Liver (tissue), 9 donors: ENCODE data around the gene NAE1. TPM values are rescaled to one million over a fixed set of nuclear protein-coding genes. Genes with fewer than 3 reads are reported as not detected.

Experiments
- DNase-seq: peaks from one replicate; pipeline ENCODE4 v3.0.0-alpha.2; 2017; ENCODE audit warnings: low spot score
- H3K27ac ChIP-seq, 2 donors: one replicate each; pipeline ENCODE4 v1.7.0; 2013; ENCODE audit warnings: inconsistent platforms in 2 of 2, low read length in 2 of 2, control low read depth in 1 of 2, low read depth in 1 of 2, mild to moderate bottlenecking in 1 of 2
- H3K27me3 ChIP-seq, 4 donors: one replicate each; pipeline versions ENCODE4 v1.6.1 to v1.7.0; 2013; ENCODE audit warnings: low read length in 3 of 4, inconsistent platforms in 1 of 4, mild to moderate bottlenecking in 1 of 4, moderate library complexity in 1 of 4; ENCODE audit not compliant: control insufficient read depth in 4 of 4, insufficient read depth in 4 of 4
- H3K36me3 ChIP-seq, 4 donors: one replicate each; pipeline versions ENCODE4 v1.6.1 to v1.7.0; 2013; ENCODE audit warnings: low read length in 3 of 4, mild to moderate bottlenecking in 3 of 4, low read depth in 1 of 4, moderate library complexity in 1 of 4; ENCODE audit not compliant: control insufficient read depth in 4 of 4, insufficient read depth in 3 of 4
- H3K4me1 ChIP-seq, 4 donors: one replicate each; pipeline versions ENCODE4 v1.6.1 to v1.7.0; 2013; ENCODE audit warnings: low read length in 3 of 4, mild to moderate bottlenecking in 3 of 4, moderate library complexity in 1 of 4; ENCODE audit not compliant: control insufficient read depth in 4 of 4, insufficient read depth in 4 of 4
- H3K4me3 ChIP-seq, 3 donors: one replicate each; pipeline versions ENCODE4 v1.6.1 to v1.7.0; 2013; ENCODE audit warnings: low read length in 3 of 3, control low read depth in 1 of 3, low read depth in 1 of 3, mild to moderate bottlenecking in 1 of 3
- H3K9ac ChIP-seq, 2 donors: one replicate each; pipeline ENCODE4 v1.7.0; 2013; ENCODE audit warnings: low read length in 2 of 2, mild to moderate bottlenecking in 2 of 2, moderate library complexity in 2 of 2, control low read depth in 1 of 2, low read depth in 1 of 2
- H3K9me3 ChIP-seq, 4 donors: one replicate each; pipeline versions ENCODE4 v1.6.1 to v1.7.0; 2013; ENCODE audit warnings: low read length in 3 of 4; ENCODE audit not compliant: control insufficient read depth in 4 of 4
- EGR1 ChIP-seq, 2 donors: IDR thresholded peaks; 2 replicates each; pipeline ENCODE4 v1.6.1; 2016 to 2018; ENCODE audit warnings: antibody characterized with exemption in 2 of 2, low read depth in 2 of 2
- FOXA1 ChIP-seq: IDR thresholded peaks from 2 replicates; pipeline ENCODE4 v1.6.1; 2016; ENCODE audit warnings: antibody characterized with exemption
- FOXA2 ChIP-seq: IDR thresholded peaks from 2 replicates; pipeline ENCODE4 v1.6.1; 2016; ENCODE audit warnings: antibody characterized with exemption
- GABPA ChIP-seq, 2 donors: IDR thresholded peaks in 1 of 2; conservative IDR thresholded peaks in 1 of 2; 2 replicates each; pipeline ENCODE4 v1.6.1; 2016; ENCODE audit warnings: antibody characterized with exemption in 2 of 2, mild to moderate bottlenecking in 1 of 2, moderate library complexity in 1 of 2
- HNF4A ChIP-seq, 2 donors: conservative IDR thresholded peaks; 2 replicates each; pipeline ENCODE4 v1.6.1; 2016; ENCODE audit warnings: antibody characterized with exemption in 2 of 2, mild to moderate bottlenecking in 2 of 2
- HNF4G ChIP-seq: IDR thresholded peaks from 2 replicates; pipeline ENCODE4 v1.6.1; 2016; ENCODE audit warnings: antibody characterized with exemption
- JUND ChIP-seq, 2 donors: IDR thresholded peaks; 2 replicates each; pipeline ENCODE4 v1.6.1; 2016; ENCODE audit warnings: antibody characterized with exemption in 2 of 2
- NR2F2 ChIP-seq: IDR thresholded peaks from 2 replicates; pipeline ENCODE4 v1.6.1; 2016; ENCODE audit warnings: antibody characterized with exemption
- RAD21 ChIP-seq, 2 donors: IDR thresholded peaks; 2 replicates each; pipeline ENCODE4 v1.6.1; 2016; ENCODE audit warnings: antibody characterized with exemption in 2 of 2, mild to moderate bottlenecking in 2 of 2
- RXRA ChIP-seq, 2 donors: IDR thresholded peaks; 2 replicates each; pipeline ENCODE4 v1.6.1; 2017 to 2018; ENCODE audit warnings: antibody characterized with exemption in 2 of 2, mild to moderate bottlenecking in 1 of 2
- SP1 ChIP-seq: IDR thresholded peaks from 2 replicates; pipeline ENCODE4 v1.6.1; 2018; ENCODE audit warnings: antibody characterized with exemption, mild to moderate bottlenecking
- TAF1 ChIP-seq: conservative IDR thresholded peaks from 2 replicates; pipeline ENCODE4 v1.6.1; 2016; ENCODE audit warnings: antibody characterized with exemption, mild to moderate bottlenecking
- YY1 ChIP-seq: IDR thresholded peaks from 2 replicates; pipeline ENCODE4 v1.6.1; 2016; ENCODE audit warnings: antibody characterized with exemption, mild to moderate bottlenecking
- WGBS: extraction: QIAGEN DNeasy Blood & Tissue Kit; methylation state at CpG from one replicate; pipeline ENCODE4 v1.1.7; 2013; 5-methylcytosine and 5-hydroxymethylcytosine counted together
- polyA plus RNA-seq, 2 donors: library from polyadenylated mRNA; stranded (reverse) in 1 of 2; unstranded in 1 of 2; fragments of 200-250 nt in 1 of 2; fragments of >200 nt in 1 of 2; fragmentation: Nextera tagmentation in 1 of 2; extraction: Ambion mirVana in 1 of 2; gene quantifications; one replicate each; pipeline versions ENCODE4 v1.2.1 to v1.2.3, GENCODE V29; 2013 to 2015
- total RNA-seq, 2 donors: library from RNA; depleted of rRNA; stranded (reverse); fragments of >200 nt; gene quantifications; one replicate each; pipeline ENCODE4 v1.2.3, GENCODE V29; 2014
- TF ChIP-seq, protein P1 (sequence below): IDR thresholded peaks from 2 replicates; pipeline ENCODE4 v1.6.1; 2016; ENCODE audit warnings: antibody characterized with exemption
- TF ChIP-seq, protein P2 (sequence below): IDR thresholded peaks from 2 replicates; pipeline ENCODE4 v1.6.1; 2016; ENCODE audit warnings: antibody characterized with exemption
- TF ChIP-seq, protein P3 (sequence below): IDR thresholded peaks from 2 replicates; pipeline ENCODE4 v1.6.1; 2016; ENCODE audit warnings: antibody characterized with exemption, mild to moderate bottlenecking
- TF ChIP-seq, protein P4 (sequence below): fragments of 150-350 bp; IDR thresholded peaks from 2 replicates; pipeline ENCODE4 v1.5.1; 2017; ENCODE audit warnings: improper control_type of control experiment, low read depth, low read length; ENCODE audit not compliant: missing input control
- TF ChIP-seq, protein P5 (sequence below): IDR thresholded peaks from 2 replicates; pipeline ENCODE4 v1.6.1; 2016; ENCODE audit warnings: antibody characterized with exemption
- donor health status: healthy.
- donor health status: healthy.
- donor health status: healthy.
- donor health status: healthy.
- donor health status: healthy.

NAE1 gene
- total and polyA plus RNA-seq, 4 donors, result 12.3 to 26.4 (median 23.9) TPM

DNA sequence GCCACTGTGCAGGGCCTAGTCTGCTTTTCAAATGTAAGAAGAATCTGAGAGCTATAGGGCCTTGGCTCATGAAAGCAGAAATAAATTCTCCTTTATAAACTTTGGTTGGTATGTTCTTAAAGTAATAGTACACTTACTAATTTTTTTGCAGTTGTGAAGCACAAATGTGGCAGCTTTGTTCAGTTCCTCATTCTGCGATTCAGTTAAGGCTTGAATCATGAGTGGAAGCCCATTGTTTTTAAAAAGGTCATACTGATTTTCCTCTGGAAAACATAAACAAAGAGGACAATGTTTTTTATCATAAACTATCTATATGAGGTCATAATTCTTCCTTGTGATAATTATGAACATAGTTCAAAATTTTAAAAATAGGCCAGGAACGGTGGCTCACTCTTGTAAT, 55.8 kb downstream of the NAE1 start:
- Histone ChIP-seq H3K36me3 (no peaks in the 10 kb centered on the region), H3K4me3 (no peak overlapping the region), H3K4me1 (no peaks in the 10 kb centered on the region), H3K27me3 (no peaks in the 10 kb centered on the region), H3K27ac (no peak overlapping the region), H3K9me3 (no peaks in the 10 kb centered on the region), H3K9ac (no peak overlapping the region)
- DNase-seq, result no peak
- TF ChIP-seq YY1 (no peak), FOXA1 (no peak), GABPA (IDR thresholded peaks at IDR 0.05 in 1 of 2, conservative IDR thresholded peaks at IDR 0.05 in 1 of 2) (no peak), EGR1 (IDR thresholded peaks at IDR 0.05; ENCODE audit: low read depth in 2 of 2) (no peak), JUND (IDR thresholded peaks at IDR 0.05) (no peak), HNF4A (conservative IDR thresholded peaks at IDR 0.05) (no peak), FOXA2 (no peak), RAD21 (IDR thresholded peaks at IDR 0.05) (no peak), TAF1 (no peak), RXRA (IDR thresholded peaks at IDR 0.05) (no peak), HNF4G (no peak), NR2F2 (no peak), SP1 (no peak)
- TF ChIP-seq, protein P1, sequence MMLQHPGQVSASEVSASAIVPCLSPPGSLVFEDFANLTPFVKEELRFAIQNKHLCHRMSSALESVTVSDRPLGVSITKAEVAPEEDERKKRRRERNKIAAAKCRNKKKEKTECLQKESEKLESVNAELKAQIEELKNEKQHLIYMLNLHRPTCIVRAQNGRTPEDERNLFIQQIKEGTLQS, result no peak
- TF ChIP-seq, protein P2, sequence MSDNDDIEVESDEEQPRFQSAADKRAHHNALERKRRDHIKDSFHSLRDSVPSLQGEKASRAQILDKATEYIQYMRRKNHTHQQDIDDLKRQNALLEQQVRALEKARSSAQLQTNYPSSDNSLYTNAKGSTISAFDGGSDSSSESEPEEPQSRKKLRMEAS, result no peak
- TF ChIP-seq, protein P3, sequence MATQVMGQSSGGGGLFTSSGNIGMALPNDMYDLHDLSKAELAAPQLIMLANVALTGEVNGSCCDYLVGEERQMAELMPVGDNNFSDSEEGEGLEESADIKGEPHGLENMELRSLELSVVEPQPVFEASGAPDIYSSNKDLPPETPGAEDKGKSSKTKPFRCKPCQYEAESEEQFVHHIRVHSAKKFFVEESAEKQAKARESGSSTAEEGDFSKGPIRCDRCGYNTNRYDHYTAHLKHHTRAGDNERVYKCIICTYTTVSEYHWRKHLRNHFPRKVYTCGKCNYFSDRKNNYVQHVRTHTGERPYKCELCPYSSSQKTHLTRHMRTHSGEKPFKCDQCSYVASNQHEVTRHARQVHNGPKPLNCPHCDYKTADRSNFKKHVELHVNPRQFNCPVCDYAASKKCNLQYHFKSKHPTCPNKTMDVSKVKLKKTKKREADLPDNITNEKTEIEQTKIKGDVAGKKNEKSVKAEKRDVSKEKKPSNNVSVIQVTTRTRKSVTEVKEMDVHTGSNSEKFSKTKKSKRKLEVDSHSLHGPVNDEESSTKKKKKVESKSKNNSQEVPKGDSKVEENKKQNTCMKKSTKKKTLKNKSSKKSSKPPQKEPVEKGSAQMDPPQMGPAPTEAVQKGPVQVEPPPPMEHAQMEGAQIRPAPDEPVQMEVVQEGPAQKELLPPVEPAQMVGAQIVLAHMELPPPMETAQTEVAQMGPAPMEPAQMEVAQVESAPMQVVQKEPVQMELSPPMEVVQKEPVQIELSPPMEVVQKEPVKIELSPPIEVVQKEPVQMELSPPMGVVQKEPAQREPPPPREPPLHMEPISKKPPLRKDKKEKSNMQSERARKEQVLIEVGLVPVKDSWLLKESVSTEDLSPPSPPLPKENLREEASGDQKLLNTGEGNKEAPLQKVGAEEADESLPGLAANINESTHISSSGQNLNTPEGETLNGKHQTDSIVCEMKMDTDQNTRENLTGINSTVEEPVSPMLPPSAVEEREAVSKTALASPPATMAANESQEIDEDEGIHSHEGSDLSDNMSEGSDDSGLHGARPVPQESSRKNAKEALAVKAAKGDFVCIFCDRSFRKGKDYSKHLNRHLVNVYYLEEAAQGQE, result no peak
- TF ChIP-seq, protein P4, sequence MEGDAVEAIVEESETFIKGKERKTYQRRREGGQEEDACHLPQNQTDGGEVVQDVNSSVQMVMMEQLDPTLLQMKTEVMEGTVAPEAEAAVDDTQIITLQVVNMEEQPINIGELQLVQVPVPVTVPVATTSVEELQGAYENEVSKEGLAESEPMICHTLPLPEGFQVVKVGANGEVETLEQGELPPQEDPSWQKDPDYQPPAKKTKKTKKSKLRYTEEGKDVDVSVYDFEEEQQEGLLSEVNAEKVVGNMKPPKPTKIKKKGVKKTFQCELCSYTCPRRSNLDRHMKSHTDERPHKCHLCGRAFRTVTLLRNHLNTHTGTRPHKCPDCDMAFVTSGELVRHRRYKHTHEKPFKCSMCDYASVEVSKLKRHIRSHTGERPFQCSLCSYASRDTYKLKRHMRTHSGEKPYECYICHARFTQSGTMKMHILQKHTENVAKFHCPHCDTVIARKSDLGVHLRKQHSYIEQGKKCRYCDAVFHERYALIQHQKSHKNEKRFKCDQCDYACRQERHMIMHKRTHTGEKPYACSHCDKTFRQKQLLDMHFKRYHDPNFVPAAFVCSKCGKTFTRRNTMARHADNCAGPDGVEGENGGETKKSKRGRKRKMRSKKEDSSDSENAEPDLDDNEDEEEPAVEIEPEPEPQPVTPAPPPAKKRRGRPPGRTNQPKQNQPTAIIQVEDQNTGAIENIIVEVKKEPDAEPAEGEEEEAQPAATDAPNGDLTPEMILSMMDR, result no peak
- TF ChIP-seq, protein P5, sequence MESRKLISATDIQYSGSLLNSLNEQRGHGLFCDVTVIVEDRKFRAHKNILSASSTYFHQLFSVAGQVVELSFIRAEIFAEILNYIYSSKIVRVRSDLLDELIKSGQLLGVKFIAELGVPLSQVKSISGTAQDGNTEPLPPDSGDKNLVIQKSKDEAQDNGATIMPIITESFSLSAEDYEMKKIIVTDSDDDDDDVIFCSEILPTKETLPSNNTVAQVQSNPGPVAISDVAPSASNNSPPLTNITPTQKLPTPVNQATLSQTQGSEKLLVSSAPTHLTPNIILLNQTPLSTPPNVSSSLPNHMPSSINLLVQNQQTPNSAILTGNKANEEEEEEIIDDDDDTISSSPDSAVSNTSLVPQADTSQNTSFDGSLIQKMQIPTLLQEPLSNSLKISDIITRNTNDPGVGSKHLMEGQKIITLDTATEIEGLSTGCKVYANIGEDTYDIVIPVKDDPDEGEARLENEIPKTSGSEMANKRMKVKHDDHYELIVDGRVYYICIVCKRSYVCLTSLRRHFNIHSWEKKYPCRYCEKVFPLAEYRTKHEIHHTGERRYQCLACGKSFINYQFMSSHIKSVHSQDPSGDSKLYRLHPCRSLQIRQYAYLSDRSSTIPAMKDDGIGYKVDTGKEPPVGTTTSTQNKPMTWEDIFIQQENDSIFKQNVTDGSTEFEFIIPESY, result no peak
- 79% methylated on average over 2 of the region's 2 CpGs for WGBS

DNA sequence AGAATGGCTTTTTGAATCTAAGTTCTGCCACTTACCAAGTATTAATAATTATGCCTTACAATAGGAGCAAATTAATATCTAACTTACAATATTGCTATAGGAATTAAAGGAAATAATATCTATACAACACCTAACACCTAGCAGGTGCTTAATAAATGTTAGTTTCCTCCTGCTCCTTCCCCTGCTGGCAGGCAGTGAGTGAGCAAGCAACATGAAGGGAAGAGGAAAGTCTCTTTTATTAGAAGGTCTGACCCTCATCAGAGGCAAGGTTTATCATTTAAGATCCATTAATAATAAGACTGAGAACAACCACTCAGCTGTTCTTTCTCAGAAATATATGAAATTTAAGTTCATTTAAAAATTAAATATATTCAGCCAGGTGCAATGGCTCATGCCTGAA, 72.7 kb downstream of the NAE1 start:
- H3K4me3 ChIP-seq, result no peak overlapping the region
- no peak for DNase-seq
- no peak overlapping the region for H3K27ac ChIP-seq
- no peaks in the 10 kb centered on the region for H3K36me3 ChIP-seq
- TF ChIP-seq YY1, result no peak
- TF ChIP-seq, protein P5, result no peak
- TF ChIP-seq FOXA1, result no peak
- no peak for TF ChIP-seq TAF1
- no peak for TF ChIP-seq EGR1 (IDR thresholded peaks at IDR 0.05; ENCODE audit: low read depth in 2 of 2)
- TF ChIP-seq JUND (IDR thresholded peaks at IDR 0.05), result no peak
- no peak for TF ChIP-seq RAD21 (IDR thresholded peaks at IDR 0.05)
- no peak for TF ChIP-seq GABPA (IDR thresholded peaks at IDR 0.05 in 1 of 2, conservative IDR thresholded peaks at IDR 0.05 in 1 of 2)
- no peaks in the 10 kb centered on the region for H3K27me3 ChIP-seq
- H3K4me1 ChIP-seq, result no peaks in the 10 kb centered on the region
- no peaks in the 10 kb centered on the region for H3K9me3 ChIP-seq
- no peak overlapping the region for H3K9ac ChIP-seq
